Activated naive CD4-positive, alpha-beta T cell (primary cell): ENCODE measurements around the gene DNAJB8.

ENCODE experiments used
- DNase-seq, 4 experiments: peaks; one replicate each; lab custom pipeline; 2025; lab: John Stamatoyannopoulos, UW

DNAJB8 gene

GRCh38 chr3:128425142-128425845 is 41.4 kb downstream of the DNAJB8 start:
- DNase-seq, result no peak

- no peak for DNase-seq
Observed at GRCh38 chr3:128424508-128425069, 42.1 kb downstream of the DNAJB8 start.

- no peak for DNase-seq
Observed at GRCh38 chr3:128423525-128424147, 43.1 kb downstream of the DNAJB8 start.

GRCh38 chr3:128422762-128423524 is 43.7 kb downstream of the DNAJB8 start:
- DNase-seq, result no peak

- no peak for DNase-seq
Observed at GRCh38 chr3:128421966-128422365, 44.7 kb downstream of the DNAJB8 start.

- DNase-seq, result no peak
Observed at GRCh38 chr3:128421439-128421836, 45.3 kb downstream of the DNAJB8 start.

- DNase-seq, result no peak
Observed at GRCh38 chr3:128420720-128421438, 45.8 kb downstream of the DNAJB8 start.

GRCh38 chr3:128420289-128420688 is 46.4 kb downstream of the DNAJB8 start:
- DNase-seq, result no peak

GRCh38 chr3:128419311-128419710 is 47.4 kb downstream of the DNAJB8 start:
- DNase-seq, result no peak

- no peak for DNase-seq
Observed at GRCh38 chr3:128418900-128419299, 47.8 kb downstream of the DNAJB8 start.

- DNase-seq, result no peak
Observed at GRCh38 chr3:128416578-128417211, 50.0 kb downstream of the DNAJB8 start.

GRCh38 chr3:128415773-128416577 is 50.7 kb downstream of the DNAJB8 start:
- no peak for DNase-seq

- no peak for DNase-seq
Observed at GRCh38 chr3:128415200-128415772, 51.4 kb downstream of the DNAJB8 start.

- no peak for DNase-seq
Observed at GRCh38 chr3:128413413-128414205, 53.1 kb downstream of the DNAJB8 start.

- DNase-seq, result no peak
Observed at GRCh38 chr3:128413003-128413370, 53.7 kb downstream of the DNAJB8 start.
